ENCODE results near the gene IL12B. TPM values are rescaled to one million over a fixed set of nuclear protein-coding genes. Genes with fewer than 3 reads are reported as not detected.
"Not testable (repeated sequence)": the region's sequence is repeated elsewhere in the genome, so short reads cannot be mapped to it uniquely, and the experiment has no call there.

Gene IL12B
- total RNA-seq, 1 donor from 2014 or later: not detected

DNA sequence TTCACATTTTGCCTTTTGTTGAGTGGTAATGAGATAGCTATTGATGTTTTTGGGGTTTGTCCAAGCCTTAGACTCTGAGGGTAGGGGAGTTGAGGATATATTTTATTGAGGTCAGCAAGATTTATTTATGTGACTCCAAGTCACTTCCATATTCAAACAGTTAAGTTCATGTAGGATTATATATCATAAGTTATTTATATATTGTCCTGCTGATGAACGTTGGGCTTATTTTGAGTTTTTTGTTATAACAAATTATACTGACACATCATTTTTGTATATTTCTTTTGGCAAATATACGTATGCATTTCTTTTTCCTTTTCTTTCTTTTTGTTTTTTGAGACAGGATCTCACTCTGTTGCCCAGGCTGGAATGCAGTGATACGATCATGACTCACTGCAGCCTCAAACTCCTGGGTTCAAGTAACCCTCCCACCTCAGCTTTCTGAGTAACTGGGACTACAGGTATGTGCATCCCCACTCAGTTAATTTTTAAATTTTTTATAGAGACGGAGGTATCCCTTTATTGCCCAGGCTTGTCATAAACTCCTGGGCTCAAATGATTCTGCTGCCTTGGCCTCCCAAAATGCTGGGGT lies 23.5 kb upstream of the IL12B start:
- DNase-seq (ENCODE audit: low read depth): no peak
- H3K4me3 ChIP-seq (ENCODE audit: low read depth, low read length): no peak overlapping the region
- TF ChIP-seq, protein P1, sequence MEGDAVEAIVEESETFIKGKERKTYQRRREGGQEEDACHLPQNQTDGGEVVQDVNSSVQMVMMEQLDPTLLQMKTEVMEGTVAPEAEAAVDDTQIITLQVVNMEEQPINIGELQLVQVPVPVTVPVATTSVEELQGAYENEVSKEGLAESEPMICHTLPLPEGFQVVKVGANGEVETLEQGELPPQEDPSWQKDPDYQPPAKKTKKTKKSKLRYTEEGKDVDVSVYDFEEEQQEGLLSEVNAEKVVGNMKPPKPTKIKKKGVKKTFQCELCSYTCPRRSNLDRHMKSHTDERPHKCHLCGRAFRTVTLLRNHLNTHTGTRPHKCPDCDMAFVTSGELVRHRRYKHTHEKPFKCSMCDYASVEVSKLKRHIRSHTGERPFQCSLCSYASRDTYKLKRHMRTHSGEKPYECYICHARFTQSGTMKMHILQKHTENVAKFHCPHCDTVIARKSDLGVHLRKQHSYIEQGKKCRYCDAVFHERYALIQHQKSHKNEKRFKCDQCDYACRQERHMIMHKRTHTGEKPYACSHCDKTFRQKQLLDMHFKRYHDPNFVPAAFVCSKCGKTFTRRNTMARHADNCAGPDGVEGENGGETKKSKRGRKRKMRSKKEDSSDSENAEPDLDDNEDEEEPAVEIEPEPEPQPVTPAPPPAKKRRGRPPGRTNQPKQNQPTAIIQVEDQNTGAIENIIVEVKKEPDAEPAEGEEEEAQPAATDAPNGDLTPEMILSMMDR (IDR thresholded peaks at IDR 0.05; ENCODE audit: insufficient read depth, low read length, poor library complexity, severe bottlenecking): no peak
- no peaks in the 10 kb centered on the region for H3K27me3 ChIP-seq (ENCODE audit: control insufficient read depth, insufficient read depth, low read length)
- H3K36me3 ChIP-seq (ENCODE audit: control insufficient read depth, insufficient read depth, low read length): no peaks in the 10 kb centered on the region

DNA sequence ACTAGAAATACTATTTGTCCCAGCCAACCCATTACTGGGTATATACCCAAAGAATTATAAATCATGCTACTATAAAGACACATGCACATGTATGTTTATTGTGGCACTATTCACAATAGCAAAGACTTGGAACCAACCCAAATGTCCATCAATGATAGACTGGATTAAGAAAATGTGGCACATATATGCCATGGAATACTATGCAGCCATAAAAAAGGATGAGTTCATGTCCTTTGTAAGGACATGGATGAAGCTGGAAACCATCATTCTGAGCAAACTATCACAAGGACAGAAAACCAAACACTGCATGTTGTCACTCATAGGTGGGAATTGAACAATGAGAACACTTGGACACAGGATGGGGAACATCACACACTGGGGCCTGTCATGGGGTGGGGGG lies 20.4 kb upstream of the IL12B start:
- H3K36me3 ChIP-seq (ENCODE audit: control insufficient read depth, insufficient read depth, low read length); H3K4me3 ChIP-seq (ENCODE audit: low read depth, low read length); H3K27me3 ChIP-seq (ENCODE audit: control insufficient read depth, insufficient read depth, low read length); DNase-seq (ENCODE audit: low read depth): not testable (repeated sequence)

DNA sequence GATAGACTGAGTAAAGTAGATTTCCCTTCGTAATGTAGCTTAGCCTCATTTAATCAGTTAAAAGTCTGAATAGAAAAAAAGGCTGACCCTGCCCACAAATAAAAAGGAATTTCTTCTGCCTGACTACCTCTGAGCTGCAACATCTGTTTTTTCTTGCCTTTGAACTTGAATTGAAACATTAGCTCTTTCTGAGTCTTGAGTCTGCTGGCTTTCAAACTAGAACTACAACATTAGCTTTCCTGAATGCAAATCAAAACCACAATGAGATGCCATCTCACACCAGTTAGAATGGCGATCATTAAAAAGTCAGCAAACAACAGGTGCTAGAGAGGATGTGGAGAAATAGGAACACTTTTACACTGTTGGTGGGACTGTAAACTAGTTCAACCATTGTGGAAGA lies 19.9 kb upstream of the IL12B start:
- DNase-seq (ENCODE audit: low read depth); H3K4me3 ChIP-seq (ENCODE audit: low read depth, low read length); H3K27me3 ChIP-seq (ENCODE audit: control insufficient read depth, insufficient read depth, low read length); H3K36me3 ChIP-seq (ENCODE audit: control insufficient read depth, insufficient read depth, low read length): not testable (repeated sequence)

DNA sequence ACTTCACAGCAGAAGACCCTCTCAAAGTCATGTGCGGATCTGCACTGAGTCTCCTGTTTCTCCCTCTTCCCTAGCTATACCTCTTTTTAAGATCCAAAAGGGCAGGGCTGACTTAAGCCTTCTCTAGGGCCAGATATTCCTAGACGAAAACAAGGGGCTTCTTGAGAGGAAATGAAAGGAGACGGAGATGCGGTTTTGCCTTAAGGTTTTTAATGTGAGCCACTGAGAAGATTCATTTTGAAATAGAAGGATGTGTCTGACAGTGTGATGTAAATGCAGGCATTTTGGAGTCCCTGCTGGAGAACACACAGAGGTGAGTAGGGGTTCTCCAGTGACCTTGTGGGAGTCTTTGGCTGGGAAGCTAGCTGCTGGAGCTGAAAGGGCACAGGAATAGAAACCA lies 15.6 kb upstream of the IL12B start:
- H3K36me3 ChIP-seq (ENCODE audit: control insufficient read depth, insufficient read depth, low read length): no peaks in the 10 kb centered on the region
- H3K27me3 ChIP-seq (ENCODE audit: control insufficient read depth, insufficient read depth, low read length): no peaks in the 10 kb centered on the region
- TF ChIP-seq, protein P1 (IDR thresholded peaks at IDR 0.05; ENCODE audit: insufficient read depth, low read length, poor library complexity, severe bottlenecking): no peak
- DNase-seq (ENCODE audit: low read depth): no peak
- no peak overlapping the region for H3K4me3 ChIP-seq (ENCODE audit: low read depth, low read length)

DNA sequence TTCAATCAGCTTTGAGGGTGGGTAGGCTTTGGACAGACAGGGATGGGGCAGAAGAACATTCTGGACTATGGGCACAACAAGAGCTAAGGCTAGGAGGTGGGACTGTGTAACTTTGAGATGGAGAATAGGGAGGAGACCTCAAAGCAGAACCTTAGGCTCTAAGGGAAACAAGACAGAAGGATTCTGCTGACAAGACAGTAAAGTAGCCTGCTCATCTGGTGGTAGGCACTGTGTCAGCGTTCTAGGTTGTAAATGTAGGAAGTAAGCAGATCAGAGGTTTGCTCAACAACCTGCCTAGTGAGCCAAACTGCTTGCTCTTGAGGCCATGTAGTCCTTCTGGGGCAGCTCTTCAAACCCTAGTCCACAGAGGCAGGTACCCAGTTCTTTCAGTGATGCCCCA lies 15.0 kb upstream of the IL12B start:
- no peak for DNase-seq (ENCODE audit: low read depth)
- Histone ChIP-seq H3K4me3 (ENCODE audit: low read depth, low read length) (no peak overlapping the region), H3K27me3 (ENCODE audit: control insufficient read depth, insufficient read depth, low read length) (no peaks in the 10 kb centered on the region), H3K36me3 (ENCODE audit: control insufficient read depth, insufficient read depth, low read length) (no peaks in the 10 kb centered on the region)
- TF ChIP-seq, protein P1 (IDR thresholded peaks at IDR 0.05; ENCODE audit: insufficient read depth, low read length, poor library complexity, severe bottlenecking): no peak

DNA sequence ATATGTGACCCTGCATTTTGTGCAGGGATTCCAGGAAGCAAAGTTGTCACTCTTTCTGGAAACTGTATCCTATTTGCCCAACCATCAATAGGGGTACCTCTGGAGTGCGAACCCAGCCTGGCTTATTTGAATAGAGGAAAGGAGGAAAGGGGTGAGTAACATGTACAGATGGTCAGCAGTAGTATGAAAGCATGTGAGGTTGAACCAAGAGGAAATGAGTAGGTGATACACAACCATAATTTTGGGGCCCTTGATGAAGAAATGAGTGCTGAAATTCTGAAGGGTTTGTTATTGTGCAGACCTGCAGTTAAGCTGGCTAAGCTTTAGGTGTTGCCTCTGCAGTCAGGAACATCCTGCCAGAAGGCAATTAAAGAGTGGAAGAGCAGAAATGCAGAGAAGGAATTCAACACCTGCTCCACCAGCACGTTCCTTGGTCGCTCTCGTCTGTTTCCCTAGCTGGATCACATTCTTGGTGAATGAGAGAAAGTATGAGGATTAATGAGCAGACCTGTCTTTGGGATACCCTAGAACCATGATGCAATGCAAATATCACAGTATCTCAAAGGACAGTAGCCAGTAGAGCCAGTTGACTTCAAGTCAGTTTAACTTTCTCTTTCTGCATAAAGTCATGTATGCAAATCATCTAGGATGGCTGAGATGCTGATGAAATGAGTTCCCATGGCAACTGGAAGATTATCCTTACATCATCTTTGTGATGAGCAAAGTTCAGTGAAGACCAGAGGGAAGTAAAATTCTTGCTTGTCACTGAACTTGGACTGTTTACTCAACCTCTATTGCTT lies 13.2 kb upstream of the IL12B start:
- DNase-seq (ENCODE audit: low read depth): no peak
- no peak overlapping the region for H3K4me3 ChIP-seq (ENCODE audit: low read depth, low read length)
- TF ChIP-seq, protein P1 (IDR thresholded peaks at IDR 0.05; ENCODE audit: insufficient read depth, low read length, poor library complexity, severe bottlenecking): no peak
- H3K36me3 ChIP-seq (ENCODE audit: control insufficient read depth, insufficient read depth, low read length): no peaks in the 10 kb centered on the region
- H3K27me3 ChIP-seq (ENCODE audit: control insufficient read depth, insufficient read depth, low read length): no peaks in the 10 kb centered on the region

DNA sequence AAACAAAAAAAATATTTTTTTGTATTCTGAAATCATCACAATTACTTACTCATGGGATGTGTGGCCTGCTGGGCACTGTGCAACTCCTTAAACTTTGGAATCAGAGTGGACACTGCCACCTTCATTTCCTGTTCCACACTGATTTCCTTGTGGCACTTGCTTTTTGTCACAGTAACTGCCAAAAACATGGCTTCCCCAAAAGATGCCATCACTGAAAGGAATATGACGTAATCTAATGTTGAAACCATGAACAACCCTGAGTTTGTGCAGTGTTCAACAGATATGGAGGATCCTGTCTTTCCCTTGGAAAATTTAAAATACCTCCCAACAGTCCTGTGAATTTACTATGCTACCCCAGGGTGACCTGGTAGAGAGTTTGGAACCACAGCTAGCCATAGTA lies 12.6 kb upstream of the IL12B start:
- DNase-seq (ENCODE audit: low read depth): no peak
- no peak overlapping the region for H3K4me3 ChIP-seq (ENCODE audit: low read depth, low read length)
- no peaks in the 10 kb centered on the region for H3K27me3 ChIP-seq (ENCODE audit: control insufficient read depth, insufficient read depth, low read length)
- TF ChIP-seq, protein P1 (IDR thresholded peaks at IDR 0.05; ENCODE audit: insufficient read depth, low read length, poor library complexity, severe bottlenecking): no peak
- no peaks in the 10 kb centered on the region for H3K36me3 ChIP-seq (ENCODE audit: control insufficient read depth, insufficient read depth, low read length)

Measured in kidney epithelial cell (primary cell).